ENCODE measurements around the gene VAV2. TPM values are rescaled to one million over a fixed set of nuclear protein-coding genes. Genes with fewer than 3 reads are reported as not detected.

Gene VAV2
- total RNA-seq, 1 donor from 2014 or later = 61.9 TPM

GRCh38 chr9:133818444-133818843, 173.7 kb downstream of the VAV2 start:
- TF ChIP-seq, protein P1, sequence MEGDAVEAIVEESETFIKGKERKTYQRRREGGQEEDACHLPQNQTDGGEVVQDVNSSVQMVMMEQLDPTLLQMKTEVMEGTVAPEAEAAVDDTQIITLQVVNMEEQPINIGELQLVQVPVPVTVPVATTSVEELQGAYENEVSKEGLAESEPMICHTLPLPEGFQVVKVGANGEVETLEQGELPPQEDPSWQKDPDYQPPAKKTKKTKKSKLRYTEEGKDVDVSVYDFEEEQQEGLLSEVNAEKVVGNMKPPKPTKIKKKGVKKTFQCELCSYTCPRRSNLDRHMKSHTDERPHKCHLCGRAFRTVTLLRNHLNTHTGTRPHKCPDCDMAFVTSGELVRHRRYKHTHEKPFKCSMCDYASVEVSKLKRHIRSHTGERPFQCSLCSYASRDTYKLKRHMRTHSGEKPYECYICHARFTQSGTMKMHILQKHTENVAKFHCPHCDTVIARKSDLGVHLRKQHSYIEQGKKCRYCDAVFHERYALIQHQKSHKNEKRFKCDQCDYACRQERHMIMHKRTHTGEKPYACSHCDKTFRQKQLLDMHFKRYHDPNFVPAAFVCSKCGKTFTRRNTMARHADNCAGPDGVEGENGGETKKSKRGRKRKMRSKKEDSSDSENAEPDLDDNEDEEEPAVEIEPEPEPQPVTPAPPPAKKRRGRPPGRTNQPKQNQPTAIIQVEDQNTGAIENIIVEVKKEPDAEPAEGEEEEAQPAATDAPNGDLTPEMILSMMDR (IDR thresholded peaks at IDR 0.05; ENCODE audit: unreplicated experiment) = no peak
- H3K27ac Mint-ChIP-seq = no peak overlapping the region
- H3K9me3 Mint-ChIP-seq = no peaks in the 10 kb centered on the region
- H3K36me3 Mint-ChIP-seq = peaks cover 17% of the 10 kb centered on the region
- peaks cover 22% of the 10 kb centered on the region for H3K4me1 Mint-ChIP-seq
- H3K27me3 Mint-ChIP-seq (ENCODE audit: low read depth) = no peaks in the 10 kb centered on the region
- no peak for DNase-seq (ENCODE audit: low spot score in 2 of 2, unreplicated experiment in 2 of 2)
- no peak overlapping the region for H3K4me3 Mint-ChIP-seq

DNA sequence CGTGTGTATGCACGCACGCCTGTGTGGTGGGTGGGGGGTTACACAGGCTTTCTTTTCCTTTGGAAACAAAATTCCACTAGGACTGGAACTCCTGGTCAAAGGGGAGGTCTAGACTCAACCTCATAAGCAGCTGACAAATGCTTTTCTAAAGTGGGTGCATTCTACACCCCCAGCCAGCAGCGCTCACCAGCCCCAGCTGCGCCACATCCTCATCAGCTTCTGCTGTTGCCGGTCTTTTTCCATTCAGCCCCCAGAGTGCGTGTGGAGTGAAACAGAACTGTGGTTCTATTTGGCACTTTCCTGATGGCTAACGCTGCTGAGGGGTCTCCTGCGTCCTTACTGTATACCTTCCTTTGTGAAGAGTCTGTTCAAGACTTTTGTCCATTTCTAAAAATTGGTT, 176.3 kb downstream of the VAV2 start:
- H3K4me1 Mint-ChIP-seq = peaks cover 7% of the 10 kb centered on the region
- H3K27me3 Mint-ChIP-seq (ENCODE audit: low read depth) = no peaks in the 10 kb centered on the region
- no peaks in the 10 kb centered on the region for H3K9me3 Mint-ChIP-seq
- H3K27ac Mint-ChIP-seq = no peak overlapping the region
- DNase-seq (ENCODE audit: low spot score in 2 of 2, unreplicated experiment in 2 of 2) = no peak
- no peak overlapping the region for H3K4me3 Mint-ChIP-seq
- TF ChIP-seq, protein P1 (IDR thresholded peaks at IDR 0.05; ENCODE audit: unreplicated experiment) = no peak
- H3K36me3 Mint-ChIP-seq = peaks cover 17% of the 10 kb centered on the region

DNA sequence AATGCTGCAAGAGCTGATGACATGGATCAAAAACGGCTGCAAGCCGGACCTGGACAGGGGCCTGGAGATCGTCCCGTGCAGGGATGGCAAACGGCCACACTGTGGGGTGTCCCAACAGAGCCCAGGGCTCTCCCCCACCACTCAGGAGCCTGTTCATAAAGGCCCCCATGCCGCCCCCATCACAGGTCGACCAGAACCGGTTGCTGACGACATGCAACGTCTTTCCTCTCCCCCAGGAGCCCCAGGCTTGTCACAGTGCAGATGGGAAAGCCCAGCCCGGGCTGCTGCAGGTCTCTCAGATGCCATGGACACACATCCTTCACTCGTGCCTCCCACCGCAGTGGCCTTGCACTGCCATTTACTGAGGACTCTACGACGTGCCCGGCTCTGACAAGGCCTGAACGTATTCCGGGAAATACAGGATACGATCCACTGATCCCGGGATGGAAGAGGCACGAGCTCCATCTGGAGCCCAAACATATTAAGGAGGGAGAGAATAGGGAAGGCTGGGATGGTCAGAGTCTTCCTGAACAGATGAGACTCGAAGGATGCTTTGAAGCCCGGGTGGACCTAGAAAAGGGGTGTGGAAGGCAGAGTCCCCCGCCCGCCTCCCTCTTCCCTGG, 177.4 kb downstream of the VAV2 start:
- Mint-ChIP-seq H3K36me3 (peaks cover 17% of the 10 kb centered on the region), H3K4me1 (peaks cover 7% of the 10 kb centered on the region), H3K27me3 (ENCODE audit: low read depth) (no peaks in the 10 kb centered on the region), H3K9me3 (no peaks in the 10 kb centered on the region), H3K4me3 (no peak overlapping the region), H3K27ac (no peak overlapping the region)
- TF ChIP-seq, protein P1 (IDR thresholded peaks at IDR 0.05; ENCODE audit: unreplicated experiment) = no peak
- no peak for DNase-seq (ENCODE audit: low spot score in 2 of 2, unreplicated experiment in 2 of 2)

DNA sequence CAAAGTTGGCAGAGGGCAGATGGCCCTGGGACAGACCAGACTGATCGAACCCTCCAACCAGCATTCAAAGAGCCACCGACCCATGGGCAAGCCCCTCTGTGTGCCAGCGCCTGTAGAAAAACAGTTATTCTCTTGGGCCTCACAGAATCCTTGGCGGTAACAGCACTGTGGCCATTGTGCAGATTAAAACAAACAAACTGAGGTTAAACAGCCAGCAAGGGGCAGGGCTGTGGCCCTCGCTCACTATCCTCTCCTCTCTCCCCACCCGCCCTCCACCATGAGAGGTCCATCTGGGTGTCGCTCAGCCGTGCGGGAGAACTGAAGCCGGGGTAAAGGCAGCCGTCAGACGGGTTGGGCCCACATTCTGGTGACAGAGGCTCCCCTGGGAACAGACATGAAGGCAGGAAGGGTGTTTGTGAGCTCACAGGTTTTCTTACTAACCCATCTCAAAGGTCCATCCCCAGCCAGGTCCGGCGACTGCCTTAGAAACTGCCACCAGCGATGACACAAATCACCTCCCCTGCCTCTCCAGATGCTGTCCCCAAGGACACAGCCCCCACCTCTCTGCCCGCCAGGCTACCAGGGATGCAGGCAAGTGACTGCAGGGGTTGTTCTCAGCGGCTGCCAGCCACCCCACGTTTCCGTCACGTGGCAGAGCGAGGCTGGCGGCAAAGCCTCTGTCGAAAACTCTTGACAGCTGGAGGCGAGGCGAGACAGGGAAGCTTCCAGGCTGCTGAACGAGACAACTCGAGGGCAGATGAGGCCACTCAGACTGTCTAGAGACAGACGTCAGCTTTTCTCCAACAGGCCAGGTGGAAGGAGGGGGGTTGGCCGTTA, 178.2 kb downstream of the VAV2 start:
- Mint-ChIP-seq H3K4me1 (peaks cover 7% of the 10 kb centered on the region), H3K27ac (no peak overlapping the region), H3K4me3 (no peak overlapping the region), H3K27me3 (ENCODE audit: low read depth) (no peaks in the 10 kb centered on the region), H3K9me3 (no peaks in the 10 kb centered on the region), H3K36me3 (peaks cover 14% of the 10 kb centered on the region)
- no peak for DNase-seq (ENCODE audit: low spot score in 2 of 2, unreplicated experiment in 2 of 2)
- TF ChIP-seq, protein P1 (IDR thresholded peaks at IDR 0.05; ENCODE audit: unreplicated experiment) = no peak

DNA sequence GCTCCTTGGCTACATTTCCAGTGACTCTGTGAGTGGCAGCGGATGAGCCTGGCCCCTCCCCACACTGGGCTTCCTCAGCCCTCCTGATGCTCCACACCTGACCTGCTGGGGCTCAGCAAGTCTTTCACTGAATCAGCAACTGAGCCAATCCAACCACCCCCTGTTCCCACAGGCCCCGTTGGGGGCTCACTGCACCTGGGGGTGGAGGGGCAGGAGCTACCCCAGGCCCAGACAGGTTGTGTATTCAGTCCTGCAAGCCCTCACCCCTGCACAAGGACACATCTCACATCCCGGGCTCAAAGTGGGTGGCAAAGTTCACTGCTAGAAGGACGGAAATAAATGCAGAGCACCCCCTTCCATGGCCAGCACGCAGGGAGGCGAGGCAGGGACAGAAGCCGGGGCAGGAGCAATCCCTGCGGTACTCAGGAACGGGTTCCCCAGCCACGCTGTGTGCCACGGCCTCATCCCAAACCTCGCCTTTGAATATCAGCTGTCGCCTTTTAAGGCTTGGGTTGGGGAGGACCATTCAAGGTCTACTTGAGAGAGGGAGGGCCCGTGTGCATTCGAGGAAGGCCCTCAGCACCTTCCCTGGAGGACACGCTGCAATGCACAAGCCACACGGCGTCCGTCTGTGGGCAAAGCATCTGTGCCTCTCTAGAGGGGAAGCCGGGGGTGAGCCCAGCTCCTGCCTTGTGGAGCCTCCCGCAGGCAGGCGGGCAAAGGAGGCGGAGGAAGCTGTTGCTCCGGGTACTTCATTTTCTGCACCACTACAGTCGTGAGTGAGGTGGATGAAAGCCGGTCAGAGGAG, 179.0 kb downstream of the VAV2 start:
- Mint-ChIP-seq H3K4me1 (peaks cover 7% of the 10 kb centered on the region), H3K36me3 (peaks cover 11% of the 10 kb centered on the region), H3K27ac (no peak overlapping the region), H3K4me3 (no peak overlapping the region), H3K9me3 (no peaks in the 10 kb centered on the region), H3K27me3 (ENCODE audit: low read depth) (no peaks in the 10 kb centered on the region)
- TF ChIP-seq, protein P1 (IDR thresholded peaks at IDR 0.05; ENCODE audit: unreplicated experiment) = no peak
- no peak for DNase-seq (ENCODE audit: low spot score in 2 of 2, unreplicated experiment in 2 of 2)

Measured in mesothelial cell of epicardium (in vitro differentiated cells).